Ishikawa (cell line): ENCODE measurements around the gene MEPE.

Source experiments
- CEBPB ChIP-seq: IDR thresholded peaks from 2 replicates; pipeline ENCODE4 v1.6.1; 2012
- CREB1 ChIP-seq: IDR thresholded peaks from 2 replicates; pipeline ENCODE4 v1.6.1; 2012; ENCODE audit warnings: low read depth
- EGR1 ChIP-seq: IDR thresholded peaks from 2 replicates; pipeline ENCODE4 v1.6.1; 2012
- EP300 ChIP-seq: IDR thresholded peaks from 2 replicates; pipeline ENCODE4 v1.6.1; 2012; ENCODE audit warnings: borderline replicate concordance
- FOXM1 ChIP-seq: IDR thresholded peaks from 2 replicates; pipeline ENCODE4 v1.6.1; 2012; ENCODE audit warnings: low read depth, borderline replicate concordance
- RAD21 ChIP-seq: IDR thresholded peaks from 2 replicates; pipeline ENCODE4 v1.6.1; 2012; ENCODE audit warnings: low read depth
- TCF12 ChIP-seq: IDR thresholded peaks from 2 replicates; pipeline ENCODE4 v1.6.1; 2012; ENCODE audit warnings: low read depth
- TEAD4 ChIP-seq: IDR thresholded peaks from 2 replicates; pipeline ENCODE4 v1.6.1; 2012
- YY1 ChIP-seq: IDR thresholded peaks from 2 replicates; pipeline ENCODE4 v1.6.1; 2012; ENCODE audit warnings: low read depth
- ZBTB7A ChIP-seq: IDR thresholded peaks from 2 replicates; pipeline ENCODE4 v1.6.1; 2012; ENCODE audit warnings: low read depth
- TF ChIP-seq, protein P1 (sequence below): IDR thresholded peaks from 2 replicates; pipeline ENCODE4 v1.6.1; 2012

DNA sequence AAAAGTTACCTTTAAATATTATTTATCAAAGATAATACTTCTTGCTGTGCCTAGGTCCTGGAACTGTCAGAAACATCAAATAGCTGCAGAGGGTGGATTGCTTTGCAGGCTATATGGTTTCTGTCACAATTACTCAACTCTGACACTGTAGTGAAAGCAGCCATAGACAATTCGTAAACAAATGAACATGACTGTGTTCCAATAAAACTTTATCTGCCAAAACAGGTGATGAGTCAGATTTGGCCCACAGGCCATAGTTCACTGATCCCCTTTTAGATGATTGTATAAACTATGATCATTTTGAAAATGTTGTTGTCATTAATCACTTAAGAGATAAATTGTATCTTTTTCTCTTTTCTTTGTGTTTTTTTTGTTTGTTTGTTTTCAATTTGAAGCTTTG lies 8.4 kb upstream of the MEPE start:
- TF ChIP-seq EP300 (no peak), CEBPB (no peak), ZBTB7A (no peak), CREB1 (no peak), TEAD4 (no peak), YY1 (no peak), FOXM1 (no peak), EGR1 (no peak), RAD21 (no peak), TCF12 (no peak)
- TF ChIP-seq, protein P1, sequence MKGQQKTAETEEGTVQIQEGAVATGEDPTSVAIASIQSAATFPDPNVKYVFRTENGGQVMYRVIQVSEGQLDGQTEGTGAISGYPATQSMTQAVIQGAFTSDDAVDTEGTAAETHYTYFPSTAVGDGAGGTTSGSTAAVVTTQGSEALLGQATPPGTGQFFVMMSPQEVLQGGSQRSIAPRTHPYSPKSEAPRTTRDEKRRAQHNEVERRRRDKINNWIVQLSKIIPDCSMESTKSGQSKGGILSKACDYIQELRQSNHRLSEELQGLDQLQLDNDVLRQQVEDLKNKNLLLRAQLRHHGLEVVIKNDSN = no peak
